HEK293 (cell line): ENCODE results near the gene RFC1.

Experiments used
- GFI1B ChIP-seq: fragments of 450-650 bp; formaldehyde crosslinking; IDR thresholded peaks from 2 replicates; pipeline ENCODE4 v1.5.1; 2016; ENCODE audit warnings: missing biosample characterization, missing genetic modification characterization
- KLF1 ChIP-seq: fragments of 450-650 bp; formaldehyde crosslinking; IDR thresholded peaks from 2 replicates; pipeline ENCODE4 v1.5.1; 2016; ENCODE audit warnings: missing biosample characterization, missing genetic modification characterization
- MEIS1 ChIP-seq: sonication (generic); formaldehyde crosslinking; IDR thresholded peaks from 2 replicates; pipeline ENCODE4 v1.8.1; 2022; ENCODE audit warnings: missing genetic modification reagents, mild to moderate bottlenecking, borderline replicate concordance
- OVOL3 ChIP-seq: fragments of 450-650 bp; formaldehyde crosslinking; IDR thresholded peaks from 2 replicates; pipeline ENCODE4 v1.5.1; 2016; ENCODE audit warnings: missing biosample characterization, missing genetic modification characterization
- ZEB2 ChIP-seq: fragments of 450-650 bp; formaldehyde crosslinking; IDR thresholded peaks from 2 replicates; pipeline ENCODE4 v1.5.1; 2016; ENCODE audit warnings: missing biosample characterization, missing genetic modification characterization
- ZFP69B ChIP-seq: fragments of 450-650 bp; formaldehyde crosslinking; IDR thresholded peaks from 2 replicates; pipeline ENCODE4 v1.5.1; 2016; ENCODE audit warnings: missing biosample characterization, missing genetic modification characterization
- ZIC2 ChIP-seq: fragments of 450-650 bp; formaldehyde crosslinking; IDR thresholded peaks from 2 replicates; pipeline ENCODE4 v1.5.1; 2016; ENCODE audit warnings: missing biosample characterization, missing genetic modification characterization
- ZNF114 ChIP-seq: fragments of 450-650 bp; formaldehyde crosslinking; IDR thresholded peaks from 2 replicates; pipeline ENCODE4 v1.5.0; 2017; ENCODE audit warnings: missing biosample characterization, missing genetic modification characterization
- ZNF174 ChIP-seq: fragments of 450-650 bp; formaldehyde crosslinking; IDR thresholded peaks from 2 replicates; pipeline ENCODE4 v1.5.0; 2017; ENCODE audit warnings: missing biosample characterization, mild to moderate bottlenecking, missing genetic modification characterization
- ZNF175 ChIP-seq: fragments of 450-650 bp; formaldehyde crosslinking; IDR thresholded peaks from 2 replicates; pipeline ENCODE4 v1.5.1; 2016; ENCODE audit warnings: missing biosample characterization, missing genetic modification characterization
- ZNF202 ChIP-seq: fragments of 450-650 bp; formaldehyde crosslinking; IDR thresholded peaks from 2 replicates; pipeline ENCODE4 v1.5.1; 2016; ENCODE audit warnings: missing biosample characterization, missing genetic modification characterization, borderline replicate concordance
- ZNF23 ChIP-seq: fragments of 450-650 bp; formaldehyde crosslinking; IDR thresholded peaks from 2 replicates; pipeline ENCODE4 v1.5.1; 2016; ENCODE audit warnings: missing biosample characterization, missing genetic modification characterization, borderline replicate concordance
- ZNF239 ChIP-seq: fragments of 450-650 bp; formaldehyde crosslinking; IDR thresholded peaks from 2 replicates; pipeline ENCODE4 v1.5.1; 2016; ENCODE audit warnings: missing biosample characterization, missing genetic modification characterization
- ZNF335 ChIP-seq: fragments of 450-650 bp; formaldehyde crosslinking; conservative IDR thresholded peaks from 2 replicates; pipeline ENCODE4 v1.5.1; 2016; ENCODE audit warnings: missing biosample characterization, missing genetic modification characterization
- ZNF350 ChIP-seq: fragments of 450-650 bp; formaldehyde crosslinking; IDR thresholded peaks from 2 replicates; pipeline ENCODE4 v1.5.0; 2017; ENCODE audit warnings: missing biosample characterization, mild to moderate bottlenecking, missing genetic modification characterization
- ZNF426 ChIP-seq: fragments of 450-650 bp; formaldehyde crosslinking; IDR thresholded peaks from 2 replicates; pipeline ENCODE4 v1.5.1; 2017; ENCODE audit warnings: missing biosample characterization, missing genetic modification characterization, mild to moderate bottlenecking, inconsistent platforms, moderate library complexity
- ZNF473 ChIP-seq: fragments of 450-650 bp; formaldehyde crosslinking; IDR thresholded peaks from 2 replicates; pipeline ENCODE4 v1.5.1; 2017; ENCODE audit warnings: missing biosample characterization, missing genetic modification characterization
- ZNF514 ChIP-seq: fragments of 450-650 bp; formaldehyde crosslinking; IDR thresholded peaks from 2 replicates; pipeline ENCODE4 v1.5.1; 2016; ENCODE audit warnings: missing biosample characterization, missing genetic modification characterization
- ZNF549 ChIP-seq: fragments of 450-650 bp; IDR thresholded peaks from 2 replicates; pipeline ENCODE4 v1.5.1; 2018; ENCODE audit warnings: missing biosample characterization, missing genetic modification characterization, mild to moderate bottlenecking, inconsistent platforms, moderate library complexity
- ZNF571 ChIP-seq: fragments of 450-650 bp; formaldehyde crosslinking; IDR thresholded peaks from 2 replicates; pipeline ENCODE4 v1.5.0; 2017; ENCODE audit warnings: missing biosample characterization, missing genetic modification characterization
- ZNF623 ChIP-seq: fragments of 450-650 bp; formaldehyde crosslinking; IDR thresholded peaks from 2 replicates; pipeline ENCODE4 v1.5.1; 2016; ENCODE audit warnings: missing biosample characterization, missing genetic modification characterization
- ZNF701 ChIP-seq: fragments of 450-650 bp; formaldehyde crosslinking; IDR thresholded peaks from 2 replicates; pipeline ENCODE4 v1.5.1; 2016; ENCODE audit warnings: missing biosample characterization, missing genetic modification characterization
- ZNF76 ChIP-seq: fragments of 450-650 bp; formaldehyde crosslinking; IDR thresholded peaks from 2 replicates; pipeline ENCODE4; 2016; ENCODE audit warnings: low read depth, missing biosample characterization, missing genetic modification characterization, borderline replicate concordance
- ZNF792 ChIP-seq: fragments of 450-650 bp; formaldehyde crosslinking; IDR thresholded peaks from 2 replicates; pipeline ENCODE4 v1.5.1; 2016; ENCODE audit warnings: missing biosample characterization, missing genetic modification characterization
- ZNF843 ChIP-seq: fragments of 450-650 bp; formaldehyde crosslinking; IDR thresholded peaks from 2 replicates; pipeline ENCODE4 v1.5.1; 2016; ENCODE audit warnings: missing biosample characterization, missing genetic modification characterization
- ZSCAN16 ChIP-seq: fragments of 450-650 bp; formaldehyde crosslinking; IDR thresholded peaks from 2 replicates; pipeline ENCODE4 v1.5.1; 2016; ENCODE audit warnings: missing biosample characterization, missing genetic modification characterization
- TF ChIP-seq, protein P1 (sequence below): fragments of 450-650 bp; formaldehyde crosslinking; IDR thresholded peaks from 2 replicates; pipeline ENCODE4 v1.5.1; 2016; ENCODE audit warnings: missing biosample characterization, missing genetic modification characterization
- TF ChIP-seq, protein P2 (sequence below): fragments of 450-650 bp; formaldehyde crosslinking; optimal IDR thresholded peaks from 2 replicates; pipeline ENCODE3; 2016; ENCODE audit warnings: missing biosample characterization, mild to moderate bottlenecking, missing genetic modification characterization
- TF ChIP-seq, protein P3 (sequence below): fragments of 450-650 bp; formaldehyde crosslinking; IDR thresholded peaks from 2 replicates; pipeline ENCODE4 v1.5.1; 2016; ENCODE audit warnings: missing biosample characterization, missing genetic modification characterization
- TF ChIP-seq, protein P4 (sequence below): fragments of 450-650 bp; formaldehyde crosslinking; IDR thresholded peaks from 2 replicates; pipeline ENCODE4 v1.5.1; 2017; ENCODE audit warnings: missing biosample characterization, missing genetic modification characterization
- TF ChIP-seq, protein P5 (sequence below): fragments of 450-650 bp; formaldehyde crosslinking; IDR thresholded peaks from 2 replicates; pipeline ENCODE4 v1.5.1; 2016; ENCODE audit warnings: missing biosample characterization, missing genetic modification characterization
- TF ChIP-seq, protein P6 (sequence below): IDR thresholded peaks from 2 replicates; pipeline ENCODE4 v1.6.1; 2011; ENCODE audit warnings: mild to moderate bottlenecking, low read depth, low read length, borderline replicate concordance

Gene RFC1

DNA sequence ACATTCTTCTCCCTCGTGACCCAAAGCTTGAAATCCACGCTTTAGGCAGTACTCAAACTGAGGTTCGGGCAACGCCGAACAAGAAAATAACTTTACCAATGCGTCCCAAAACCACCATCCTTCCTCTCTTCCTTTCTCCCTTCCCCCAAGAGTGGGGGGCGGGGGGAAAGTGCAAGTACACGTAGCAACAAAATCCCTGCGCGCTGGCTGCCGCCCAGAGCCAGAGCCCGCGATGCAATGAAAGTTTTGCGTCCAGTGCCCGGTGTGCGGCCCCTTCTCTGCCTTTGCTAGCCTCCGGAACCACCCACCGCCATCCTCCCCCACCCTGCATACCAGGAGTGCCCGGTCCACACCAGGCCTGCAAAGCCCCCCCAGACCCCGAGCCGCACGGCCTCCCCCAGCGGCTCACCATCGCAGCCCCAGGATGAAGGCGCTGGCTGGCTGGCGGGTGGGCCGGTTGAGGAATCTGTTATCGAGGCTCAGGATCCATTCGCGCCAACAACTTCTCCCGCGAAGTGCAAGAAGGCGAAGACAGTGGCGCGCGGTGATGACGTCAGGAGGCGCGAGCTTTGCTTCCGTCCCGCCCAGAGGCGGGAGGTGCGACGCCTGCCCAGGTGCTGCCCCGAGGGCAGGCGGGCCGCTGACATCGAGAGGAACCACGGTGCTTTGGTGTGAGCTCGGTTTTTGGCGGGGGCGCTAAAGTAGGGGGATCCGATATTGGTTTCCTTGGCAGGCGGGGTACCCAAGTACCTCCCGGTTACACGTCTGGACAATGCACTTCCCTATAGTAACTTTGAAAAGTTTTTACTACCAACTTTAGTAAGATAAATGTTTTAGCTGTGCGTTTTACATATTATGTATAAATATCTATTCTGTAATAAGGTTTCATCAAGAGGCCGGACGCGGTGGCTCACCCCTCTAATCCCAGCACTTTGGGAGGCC is at the start of gene RFC1 (continued):
- TF ChIP-seq ZNF239 (tag by site-specific recombination) (no peak), ZNF426 (tag by site-specific recombination) (no peak), ZNF114 (tag by site-specific recombination) (no peak), ZNF571 (tag by site-specific recombination) (no peak), ZFP69B (tag by site-specific recombination) (peak; percentile 80), ZNF350 (tag by site-specific recombination) (no peak), ZNF514 (tag by site-specific recombination) (no peak), ZEB2 (tag by site-specific recombination) (peak; percentile 94), ZNF76 (tag by site-specific recombination) (peak; percentile 54; the same call in 1 of the 2 replicates), ZNF335 (tag by site-specific recombination) (peak; percentile 92), ZNF202 (no peak), KLF1 (tag by site-specific recombination) (peak; percentile 68; the same call in 1 of the 2 replicates), ZIC2 (tag by site-specific recombination) (0 out of 2 replicates have a peak, but pooled peaks have one; percentile 36), ZNF701 (0 out of 2 replicates have a peak, but pooled peaks have one; percentile 15), ZNF792 (tag by site-specific recombination) (no peak), MEIS1 (no peak), ZNF174 (tag by site-specific recombination) (peak; percentile 85; the same call in 1 of the 2 replicates), ZSCAN16 (tag by site-specific recombination) (0 out of 2 replicates have a peak, but pooled peaks have one; percentile 11), GFI1B (tag by site-specific recombination) (no peak), OVOL3 (tag by site-specific recombination) (no peak), ZNF623 (tag by site-specific recombination) (no peak), ZNF23 (tag by site-specific recombination) (no peak), ZNF473 (tag by site-specific recombination) (no peak), ZNF549 (tag by site-specific recombination) (no peak), ZNF175 (tag by site-specific recombination) (no peak), ZNF843 (tag by site-specific recombination) (0 out of 2 replicates have a peak, but pooled peaks have one; percentile 61)
- TF ChIP-seq, protein P1, sequence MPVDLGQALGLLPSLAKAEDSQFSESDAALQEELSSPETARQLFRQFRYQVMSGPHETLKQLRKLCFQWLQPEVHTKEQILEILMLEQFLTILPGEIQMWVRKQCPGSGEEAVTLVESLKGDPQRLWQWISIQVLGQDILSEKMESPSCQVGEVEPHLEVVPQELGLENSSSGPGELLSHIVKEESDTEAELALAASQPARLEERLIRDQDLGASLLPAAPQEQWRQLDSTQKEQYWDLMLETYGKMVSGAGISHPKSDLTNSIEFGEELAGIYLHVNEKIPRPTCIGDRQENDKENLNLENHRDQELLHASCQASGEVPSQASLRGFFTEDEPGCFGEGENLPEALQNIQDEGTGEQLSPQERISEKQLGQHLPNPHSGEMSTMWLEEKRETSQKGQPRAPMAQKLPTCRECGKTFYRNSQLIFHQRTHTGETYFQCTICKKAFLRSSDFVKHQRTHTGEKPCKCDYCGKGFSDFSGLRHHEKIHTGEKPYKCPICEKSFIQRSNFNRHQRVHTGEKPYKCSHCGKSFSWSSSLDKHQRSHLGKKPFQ (tag by site-specific recombination) = no peak
- TF ChIP-seq, protein P2, sequence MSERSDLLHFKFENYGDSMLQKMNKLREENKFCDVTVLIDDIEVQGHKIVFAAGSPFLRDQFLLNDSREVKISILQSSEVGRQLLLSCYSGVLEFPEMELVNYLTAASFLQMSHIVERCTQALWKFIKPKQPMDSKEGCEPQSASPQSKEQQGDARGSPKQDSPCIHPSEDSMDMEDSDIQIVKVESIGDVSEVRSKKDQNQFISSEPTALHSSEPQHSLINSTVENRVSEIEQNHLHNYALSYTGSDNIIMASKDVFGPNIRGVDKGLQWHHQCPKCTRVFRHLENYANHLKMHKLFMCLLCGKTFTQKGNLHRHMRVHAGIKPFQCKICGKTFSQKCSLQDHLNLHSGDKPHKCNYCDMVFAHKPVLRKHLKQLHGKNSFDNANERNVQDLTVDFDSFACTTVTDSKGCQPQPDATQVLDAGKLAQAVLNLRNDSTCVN (tag by site-specific recombination) = peak; percentile 70
- TF ChIP-seq, protein P3, sequence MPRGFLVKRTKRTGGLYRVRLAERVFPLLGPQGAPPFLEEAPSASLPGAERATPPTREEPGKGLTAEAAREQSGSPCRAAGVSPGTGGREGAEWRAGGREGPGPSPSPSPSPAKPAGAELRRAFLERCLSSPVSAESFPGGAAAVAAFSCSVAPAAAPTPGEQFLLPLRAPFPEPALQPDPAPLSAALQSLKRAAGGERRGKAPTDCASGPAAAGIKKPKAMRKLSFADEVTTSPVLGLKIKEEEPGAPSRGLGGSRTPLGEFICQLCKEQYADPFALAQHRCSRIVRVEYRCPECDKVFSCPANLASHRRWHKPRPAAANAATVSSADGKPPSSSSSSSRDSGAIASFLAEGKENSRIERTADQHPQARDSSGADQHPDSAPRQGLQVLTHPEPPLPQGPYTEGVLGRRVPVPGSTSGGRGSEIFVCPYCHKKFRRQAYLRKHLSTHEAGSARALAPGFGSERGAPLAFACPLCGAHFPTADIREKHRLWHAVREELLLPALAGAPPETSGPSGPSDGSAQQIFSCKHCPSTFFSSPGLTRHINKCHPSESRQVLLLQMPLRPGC (tag by site-specific recombination) = peak; percentile 84
- TF ChIP-seq, protein P4, sequence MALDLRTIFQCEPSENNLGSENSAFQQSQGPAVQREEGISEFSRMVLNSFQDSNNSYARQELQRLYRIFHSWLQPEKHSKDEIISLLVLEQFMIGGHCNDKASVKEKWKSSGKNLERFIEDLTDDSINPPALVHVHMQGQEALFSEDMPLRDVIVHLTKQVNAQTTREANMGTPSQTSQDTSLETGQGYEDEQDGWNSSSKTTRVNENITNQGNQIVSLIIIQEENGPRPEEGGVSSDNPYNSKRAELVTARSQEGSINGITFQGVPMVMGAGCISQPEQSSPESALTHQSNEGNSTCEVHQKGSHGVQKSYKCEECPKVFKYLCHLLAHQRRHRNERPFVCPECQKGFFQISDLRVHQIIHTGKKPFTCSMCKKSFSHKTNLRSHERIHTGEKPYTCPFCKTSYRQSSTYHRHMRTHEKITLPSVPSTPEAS (tag by site-specific recombination) = 0 out of 2 replicates have a peak, but pooled peaks have one; percentile 17
- TF ChIP-seq, protein P5, sequence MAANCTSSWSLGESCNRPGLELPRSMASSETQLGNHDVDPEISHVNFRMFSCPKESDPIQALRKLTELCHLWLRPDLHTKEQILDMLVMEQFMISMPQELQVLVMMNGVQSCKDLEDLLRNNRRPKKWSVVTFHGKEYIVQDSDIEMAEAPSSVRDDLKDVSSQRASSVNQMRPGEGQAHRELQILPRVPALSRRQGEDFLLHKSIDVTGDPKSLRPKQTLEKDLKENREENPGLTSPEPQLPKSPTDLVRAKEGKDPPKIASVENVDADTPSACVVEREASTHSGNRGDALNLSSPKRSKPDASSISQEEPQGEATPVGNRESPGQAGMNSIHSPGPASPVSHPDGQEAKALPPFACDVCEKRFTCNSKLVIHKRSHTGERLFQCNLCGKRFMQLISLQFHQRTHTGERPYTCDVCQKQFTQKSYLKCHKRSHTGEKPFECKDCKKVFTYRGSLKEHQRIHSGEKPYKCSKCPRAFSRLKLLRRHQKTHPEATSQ (tag by site-specific recombination) = peak; percentile 70; the same call in 1 of the 2 replicates
- TF ChIP-seq, protein P6, sequence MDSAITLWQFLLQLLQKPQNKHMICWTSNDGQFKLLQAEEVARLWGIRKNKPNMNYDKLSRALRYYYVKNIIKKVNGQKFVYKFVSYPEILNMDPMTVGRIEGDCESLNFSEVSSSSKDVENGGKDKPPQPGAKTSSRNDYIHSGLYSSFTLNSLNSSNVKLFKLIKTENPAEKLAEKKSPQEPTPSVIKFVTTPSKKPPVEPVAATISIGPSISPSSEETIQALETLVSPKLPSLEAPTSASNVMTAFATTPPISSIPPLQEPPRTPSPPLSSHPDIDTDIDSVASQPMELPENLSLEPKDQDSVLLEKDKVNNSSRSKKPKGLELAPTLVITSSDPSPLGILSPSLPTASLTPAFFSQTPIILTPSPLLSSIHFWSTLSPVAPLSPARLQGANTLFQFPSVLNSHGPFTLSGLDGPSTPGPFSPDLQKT = no peak
